ENCODE data around the gene SEC14L5.

Gene SEC14L5

GRCh38 chr16:4957720-4958509, at the start of gene SEC14L5:
SEC14L5 (plus strand) TSS chr16:4958330; CDS start chr16:4959324, 994 bp downstream.
- DNase-seq (ENCODE audit: low read depth in 2 of 2): peak; percentile 83 to 91

- DNase-seq (ENCODE audit: low read depth in 2 of 2): no peak
These were observed 49.2 kb upstream of the SEC14L5 start for GRCh38 chr16:4908854-4909401.

GRCh38 chr16:4909825-4910224, 48.3 kb upstream of the SEC14L5 start:
- DNase-seq (ENCODE audit: low read depth in 2 of 2): no peak

- DNase-seq (ENCODE audit: low read depth in 2 of 2): no peak
These were observed 47.3 kb upstream of the SEC14L5 start for GRCh38 chr16:4910828-4911227.

GRCh38 chr16:4911970-4912386, 46.2 kb upstream of the SEC14L5 start:
- DNase-seq (ENCODE audit: low read depth in 2 of 2): no peak

- DNase-seq (ENCODE audit: low read depth in 2 of 2): no peak
These were observed 44.9 kb upstream of the SEC14L5 start for GRCh38 chr16:4913130-4913773.

GRCh38 chr16:4913774-4914525, 44.2 kb upstream of the SEC14L5 start:
- DNase-seq (ENCODE audit: low read depth in 2 of 2): no peak

- no peak for DNase-seq (ENCODE audit: low read depth in 2 of 2)
These were observed 43.5 kb upstream of the SEC14L5 start for GRCh38 chr16:4914528-4915225.

GRCh38 chr16:4915226-4915761, 42.8 kb upstream of the SEC14L5 start:
- DNase-seq (ENCODE audit: low read depth in 2 of 2): no peak

GRCh38 chr16:4917117-4917516, 41.0 kb upstream of the SEC14L5 start:
- DNase-seq (ENCODE audit: low read depth in 2 of 2): no peak

- no peak for DNase-seq (ENCODE audit: low read depth in 2 of 2)
These were observed 39.3 kb upstream of the SEC14L5 start for GRCh38 chr16:4918781-4919251.

- DNase-seq (ENCODE audit: low read depth in 2 of 2): no peak
These were observed 37.3 kb upstream of the SEC14L5 start for GRCh38 chr16:4920826-4921225.

- DNase-seq (ENCODE audit: low read depth in 2 of 2): no peak
These were observed 35.3 kb upstream of the SEC14L5 start for GRCh38 chr16:4922721-4923342.

GRCh38 chr16:4923853-4924252, 34.3 kb upstream of the SEC14L5 start:
- DNase-seq (ENCODE audit: low read depth in 2 of 2): no peak

GRCh38 chr16:4924593-4925292, 33.4 kb upstream of the SEC14L5 start:
- no peak for DNase-seq (ENCODE audit: low read depth in 2 of 2)

GRCh38 chr16:4925293-4925607, 32.9 kb upstream of the SEC14L5 start:
- DNase-seq (ENCODE audit: low read depth in 2 of 2): no peak

GRCh38 chr16:4925791-4926190, 32.3 kb upstream of the SEC14L5 start:
- no peak for DNase-seq (ENCODE audit: low read depth in 2 of 2)

- no peak for DNase-seq (ENCODE audit: low read depth in 2 of 2)
These were observed 31.2 kb upstream of the SEC14L5 start for GRCh38 chr16:4926928-4927327.

GRCh38 chr16:4927661-4928060, 30.5 kb upstream of the SEC14L5 start:
- DNase-seq (ENCODE audit: low read depth in 2 of 2): no peak

- DNase-seq (ENCODE audit: low read depth in 2 of 2): no peak
These were observed 29.9 kb upstream of the SEC14L5 start for GRCh38 chr16:4928227-4928626.

Measured in activated CD4-positive, alpha-beta T cell treated with anti-CD3 and anti-CD28 coated beads for 24 hours (primary cell).